Activated CD8-positive, alpha-beta memory T cell treated with anti-CD3 and anti-CD28 coated beads for 36 hours (primary cell): ENCODE measurements around the gene KLHL40. TPM values are rescaled to one million over a fixed set of nuclear protein-coding genes. Genes with fewer than 3 reads are reported as not detected.

Experiments used
- CTCF ChIA-PET: fragments of 350-600 bp; sonication (Branson Sonifier 250); formaldehyde crosslinking; loops from one replicate; lab custom pipeline; 2021; ENCODE audit warnings: antibody characterized with exemption; lab: Charles Lee
- POLR2A ChIA-PET: fragments of 350-600 bp; sonication (Branson Sonifier 250); formaldehyde crosslinking; loops from one replicate; lab custom pipeline; 2021; ENCODE audit warnings: antibody characterized with exemption; lab: Charles Lee
- total RNA-seq, 2 experiments: library from RNA; stranded (reverse); gene quantifications; one replicate each; pipeline ENCODE4 v1.2.3, GENCODE V29; 2021

Gene KLHL40
- total RNA-seq, 2 experiments from 2014 or later, result not detected

DNA sequence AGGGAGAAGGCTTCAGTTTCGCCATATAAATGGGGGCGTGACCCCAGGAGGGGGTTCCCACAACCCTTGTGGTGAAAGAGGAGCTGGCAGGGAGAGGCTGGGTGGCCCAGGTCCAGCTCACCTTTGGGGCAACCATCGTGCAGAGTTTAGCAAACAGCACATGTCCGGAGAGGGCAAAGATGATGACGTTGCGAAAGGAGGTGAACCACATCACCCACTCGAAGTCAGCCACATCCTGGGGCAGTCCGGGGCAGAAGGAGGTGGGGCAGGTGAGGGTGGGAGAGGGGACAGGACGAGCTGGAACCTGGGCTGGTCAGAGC is 13.5 kb downstream of the KLHL40 start:
- ChIA-PET CTCF (interaction anchor here (0.8 to 1.2 kb wide), 2 partner anchors 10 to 20 kb away, joined by 3 read pairs; no protein-coding TSS in a partner anchor), POLR2A (no interaction called here)

DNA sequence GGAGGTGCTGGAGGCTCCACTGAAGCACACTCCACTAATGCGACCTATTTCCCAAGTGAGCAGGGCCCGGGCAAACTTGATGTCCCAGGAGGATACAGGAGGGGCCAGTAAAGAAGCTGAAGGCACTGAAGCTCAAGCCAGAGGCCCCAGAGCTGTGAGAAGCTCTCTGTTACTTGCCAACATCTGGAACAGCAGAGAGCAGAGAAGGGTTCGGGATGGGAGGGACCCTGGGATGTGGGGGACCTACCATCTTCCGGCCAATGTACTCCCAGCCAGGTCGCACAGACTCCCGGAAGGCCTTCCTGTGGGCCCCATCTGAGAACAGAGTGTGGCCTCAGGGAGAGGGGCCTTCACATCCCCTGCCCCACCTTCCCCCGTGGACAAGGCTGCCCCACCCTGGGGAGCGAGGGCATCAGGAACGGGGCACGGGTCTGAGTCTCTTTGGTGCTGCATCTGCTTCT is 14.2 kb downstream of the KLHL40 start:
- ChIA-PET CTCF (interaction anchor here (0.5 to 1.2 kb wide), 3 partner anchors 11 to 111 kb away, joined by 3 read pairs; no protein-coding TSS in a partner anchor), POLR2A (no interaction called here)

DNA sequence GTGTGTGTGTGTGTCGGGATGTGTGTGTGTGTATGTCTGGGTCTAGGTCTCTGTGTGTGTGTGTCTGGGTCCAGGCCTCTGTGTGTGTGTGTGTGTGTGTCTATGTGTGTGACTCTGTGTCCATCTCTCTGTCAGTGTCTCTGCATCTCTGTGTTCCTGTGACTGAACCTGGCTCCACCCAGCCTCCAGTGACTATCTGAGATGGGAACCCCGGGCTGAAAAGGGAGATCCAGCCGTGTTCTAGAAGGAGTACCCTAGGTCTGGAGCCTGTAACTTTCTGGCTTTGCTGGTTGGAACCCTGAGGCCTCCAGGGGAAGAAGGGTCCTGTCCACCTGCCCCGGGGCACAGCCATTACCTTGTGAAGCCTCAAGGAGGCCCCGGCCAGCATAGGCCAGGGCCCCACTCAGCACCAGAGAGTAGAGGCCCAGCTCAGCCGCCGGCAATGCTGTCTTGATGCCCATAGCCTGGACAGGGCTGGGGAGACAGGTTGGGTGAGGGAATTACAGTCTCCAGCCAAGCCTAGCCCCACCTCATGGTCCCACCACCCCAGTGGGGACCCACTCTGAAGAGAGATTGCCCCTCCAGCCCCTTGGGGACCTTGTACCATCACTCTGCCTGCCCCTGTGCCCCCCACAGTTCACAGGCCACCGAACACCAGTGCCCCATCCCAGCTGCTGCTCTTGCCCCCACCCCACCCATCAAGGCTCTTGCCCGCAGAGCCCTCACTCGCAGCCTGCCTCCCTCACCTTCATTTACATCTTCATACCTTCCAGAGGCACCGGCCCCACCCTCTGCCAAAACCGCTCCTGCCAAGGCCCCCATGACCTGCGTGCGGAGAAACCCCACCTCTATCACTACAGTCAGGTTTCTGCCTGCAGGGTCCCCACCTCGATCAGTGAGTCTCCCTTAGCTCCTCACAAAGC is 15.3 kb downstream of the KLHL40 start:
- ChIA-PET CTCF (no interaction called here), POLR2A (no interaction called here)

DNA sequence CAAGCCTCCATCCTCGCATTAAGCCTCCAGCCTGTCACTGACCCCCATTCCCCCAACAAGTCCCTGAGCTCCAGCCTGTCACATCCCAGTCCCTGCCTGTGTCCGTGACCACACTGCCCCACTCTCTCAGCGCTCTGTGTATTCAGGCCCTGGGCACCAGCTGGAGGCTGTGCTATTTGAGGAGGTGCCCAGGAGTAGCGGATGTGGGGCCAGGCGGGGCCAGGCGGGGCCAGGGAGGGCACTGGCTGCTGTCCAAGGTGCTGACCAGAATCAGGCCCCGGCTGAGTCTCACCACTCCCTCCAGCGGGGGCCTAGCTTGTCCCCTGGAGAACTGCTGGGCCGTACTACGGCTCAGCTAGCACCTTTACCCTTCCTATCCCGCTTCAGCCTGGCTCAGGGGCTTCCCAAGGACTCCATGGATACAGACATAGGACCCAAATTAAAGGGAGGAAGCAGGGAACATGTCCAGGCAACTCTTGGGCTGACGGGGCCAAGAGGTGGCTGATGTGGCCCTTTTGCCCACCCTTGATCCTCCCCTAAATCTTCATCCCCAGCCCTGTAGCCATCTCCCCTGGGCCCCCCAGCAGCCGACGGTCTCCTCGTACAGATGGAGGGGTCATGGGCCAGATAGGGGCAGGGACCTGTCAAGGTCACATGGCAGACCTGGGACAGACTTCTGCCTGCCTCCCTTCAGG is 16.2 kb downstream of the KLHL40 start:
- ChIA-PET POLR2A (no interaction called here), CTCF (interaction anchor here (0.6 kb wide), 1 partner anchor 1908 kb away, joined by 5 read pairs; no protein-coding TSS in a partner anchor)

DNA sequence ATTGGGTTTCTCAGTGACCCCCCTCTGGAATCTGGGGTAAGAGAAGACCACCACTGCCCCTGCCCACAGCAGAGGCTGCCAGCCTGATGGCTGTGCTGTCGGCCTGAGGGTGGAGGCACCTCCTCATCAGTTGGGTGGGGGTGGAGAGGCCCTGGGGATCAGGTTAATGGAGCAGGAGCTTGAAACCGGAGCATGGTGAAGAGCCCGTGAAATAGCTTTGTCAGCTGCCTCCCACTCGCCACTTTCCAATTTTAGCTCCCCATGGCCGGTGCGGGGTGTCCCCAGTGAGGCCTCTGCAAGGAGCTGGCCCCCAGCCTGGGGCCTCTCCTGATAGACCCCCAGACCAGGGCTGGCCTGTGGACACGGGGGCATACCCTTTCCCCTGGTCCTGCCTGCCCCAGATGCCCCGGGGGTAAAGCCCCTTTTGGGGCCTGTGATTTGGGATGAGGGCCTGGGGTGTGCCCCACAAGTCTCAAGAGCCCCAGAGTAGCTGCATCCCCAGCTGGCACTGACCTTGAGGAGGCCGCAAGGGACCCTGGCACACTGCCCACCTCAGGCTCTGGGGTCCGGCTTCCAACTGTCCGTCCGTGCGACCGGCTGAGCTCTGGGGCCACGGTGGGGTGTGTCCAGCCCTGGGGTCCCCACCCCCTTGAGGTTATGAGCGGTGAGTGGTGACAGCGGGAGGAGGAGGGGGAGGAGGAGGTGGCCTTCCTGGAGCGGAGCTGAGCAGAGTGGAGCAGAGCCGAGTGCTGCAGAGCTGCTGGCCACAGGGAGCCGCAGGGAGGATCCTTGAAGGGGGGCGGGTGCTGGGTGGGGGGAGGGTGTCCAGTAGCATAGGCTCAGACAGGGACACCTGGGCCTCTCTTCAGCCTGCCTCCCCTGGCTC is 17.0 kb downstream of the KLHL40 start, which contains the start of gene HHATL:
TSS of gene HHATL (minus strand) at position 733 of the 886 bp plus-strand sequence. CDS start 1,972 bp downstream, outside the sequence.
- ChIA-PET CTCF (interaction anchor here (0.6 kb wide), 1 partner anchor 1907 kb away, joined by 5 read pairs; no protein-coding TSS in a partner anchor), POLR2A (no interaction called here)

DNA sequence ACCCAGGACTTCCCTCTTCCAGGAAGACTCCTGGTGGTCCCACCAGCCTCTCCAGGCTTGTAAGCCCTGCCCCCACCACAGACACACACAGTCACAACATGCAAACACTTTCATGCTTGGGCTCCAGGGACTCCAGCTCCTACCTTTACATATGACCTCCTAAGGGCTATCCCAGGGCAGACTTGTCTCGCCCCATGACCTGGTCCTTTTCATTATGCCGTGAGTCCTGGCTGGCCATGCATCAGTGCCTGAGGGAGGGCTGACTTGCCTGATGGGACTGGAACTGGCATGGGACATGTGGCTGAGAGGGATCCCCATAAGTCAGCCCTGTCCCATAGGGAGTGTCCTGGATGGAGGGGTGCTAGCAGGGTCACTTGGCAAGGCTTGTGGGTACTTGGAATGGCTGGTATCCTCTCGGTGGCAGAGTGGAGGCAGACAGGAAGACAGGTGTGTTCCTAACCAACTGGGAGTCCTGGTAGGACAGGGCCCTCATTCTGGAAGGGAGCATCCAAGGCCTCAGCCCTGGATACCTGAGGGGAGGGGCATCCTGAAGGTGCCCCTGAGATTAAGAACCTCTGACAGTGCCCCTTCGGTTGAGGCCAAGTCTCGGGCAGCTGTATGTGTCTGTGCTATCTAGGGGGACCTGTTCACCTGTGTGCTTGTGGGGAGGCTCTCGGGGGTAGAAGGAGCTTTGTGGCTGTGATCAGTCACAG is 17.8 kb downstream of the KLHL40 start:
- CTCF ChIA-PET, result no interaction called here
- POLR2A ChIA-PET, result no interaction called here

DNA sequence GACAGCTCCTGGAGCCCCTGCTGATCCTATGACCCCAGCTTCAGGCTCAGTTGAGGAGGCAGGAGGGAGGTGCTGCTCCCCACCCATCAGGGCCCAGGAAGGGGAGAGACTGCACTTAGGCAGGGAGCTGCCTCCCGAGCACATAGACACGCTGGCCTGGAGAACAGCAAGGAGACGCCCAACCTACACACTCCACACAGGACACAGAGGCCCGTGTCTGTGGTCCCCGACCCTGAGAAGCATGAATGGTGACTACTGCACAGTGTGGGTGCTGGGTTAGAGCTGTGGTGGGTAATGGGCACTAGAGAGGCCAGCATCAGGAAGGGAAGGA is 18.3 kb downstream of the KLHL40 start:
- ChIA-PET CTCF (no interaction called here), POLR2A (no interaction called here)

DNA sequence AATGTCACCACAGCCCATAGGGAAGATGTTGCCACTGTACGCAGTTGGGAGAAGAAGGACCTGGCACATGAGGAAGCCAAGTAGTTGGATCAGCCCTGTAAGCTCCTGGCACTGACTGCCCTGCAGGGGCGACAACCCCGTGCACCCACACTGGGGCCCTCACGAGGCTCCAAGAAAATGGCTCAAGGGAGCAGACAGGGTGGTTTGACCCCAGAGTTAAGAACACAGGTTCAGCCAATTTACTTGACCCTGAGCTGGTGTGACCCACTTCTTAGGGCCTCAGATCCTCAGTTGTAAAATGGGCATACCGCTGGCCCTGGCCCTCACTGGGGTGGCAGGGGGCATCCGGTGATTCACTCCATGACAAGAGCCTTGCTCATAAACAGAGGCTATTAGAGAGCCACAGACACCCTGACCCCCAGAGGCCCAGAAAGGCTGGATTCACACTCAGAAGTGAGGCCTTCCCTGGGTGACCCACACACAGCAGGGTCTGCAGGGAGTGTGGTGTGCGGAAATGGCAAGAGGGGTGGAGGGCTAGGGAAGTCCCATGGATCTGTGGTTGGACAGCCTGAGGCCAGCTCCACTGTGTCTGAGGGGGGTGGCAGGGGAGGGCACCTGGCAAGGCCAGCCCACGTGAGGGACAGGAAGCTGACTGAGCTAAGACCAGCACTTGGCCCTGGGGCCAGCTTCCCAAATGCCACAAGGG is 19.0 kb downstream of the KLHL40 start:
- CTCF ChIA-PET, result no interaction called here

DNA sequence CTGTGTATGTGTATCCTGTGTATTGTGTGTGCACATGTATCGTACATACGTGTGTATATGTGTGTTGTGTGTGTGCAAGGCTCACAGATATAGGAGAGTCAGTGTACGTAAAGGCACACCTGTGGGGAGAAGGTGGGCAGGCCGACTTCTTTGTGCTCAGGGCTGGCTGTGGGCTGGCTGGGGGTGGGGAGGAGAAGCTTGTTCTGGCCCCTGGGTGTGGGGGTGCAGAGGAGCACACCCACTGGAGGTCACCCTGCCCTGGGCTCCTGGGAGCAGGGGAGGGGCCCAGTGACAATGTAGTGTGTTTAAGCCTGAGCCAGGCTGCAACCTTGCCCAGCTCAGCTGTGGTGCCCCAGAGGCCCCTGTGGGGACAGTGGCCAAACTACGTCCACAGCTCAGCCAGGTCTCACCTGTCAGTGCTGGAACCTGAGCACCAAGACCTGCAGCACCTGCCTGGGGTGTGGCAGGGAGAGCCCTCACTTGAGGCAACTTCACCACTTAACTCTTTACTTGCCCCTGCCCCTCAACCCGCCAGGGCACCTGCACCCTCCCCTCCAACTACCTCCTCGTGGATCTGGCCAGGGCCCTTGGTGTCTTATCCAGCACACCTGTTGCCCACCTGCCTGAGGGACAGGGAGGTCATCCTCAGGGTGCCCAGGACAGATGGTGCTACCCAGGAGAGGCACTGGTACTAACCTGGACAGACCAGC is 19.9 kb downstream of the KLHL40 start:
- ChIA-PET POLR2A (no interaction called here), CTCF (no interaction called here)

More for the DNA sequence above, 19.0 kb downstream of the KLHL40 start:
- POLR2A ChIA-PET, result no interaction called here

DNA sequence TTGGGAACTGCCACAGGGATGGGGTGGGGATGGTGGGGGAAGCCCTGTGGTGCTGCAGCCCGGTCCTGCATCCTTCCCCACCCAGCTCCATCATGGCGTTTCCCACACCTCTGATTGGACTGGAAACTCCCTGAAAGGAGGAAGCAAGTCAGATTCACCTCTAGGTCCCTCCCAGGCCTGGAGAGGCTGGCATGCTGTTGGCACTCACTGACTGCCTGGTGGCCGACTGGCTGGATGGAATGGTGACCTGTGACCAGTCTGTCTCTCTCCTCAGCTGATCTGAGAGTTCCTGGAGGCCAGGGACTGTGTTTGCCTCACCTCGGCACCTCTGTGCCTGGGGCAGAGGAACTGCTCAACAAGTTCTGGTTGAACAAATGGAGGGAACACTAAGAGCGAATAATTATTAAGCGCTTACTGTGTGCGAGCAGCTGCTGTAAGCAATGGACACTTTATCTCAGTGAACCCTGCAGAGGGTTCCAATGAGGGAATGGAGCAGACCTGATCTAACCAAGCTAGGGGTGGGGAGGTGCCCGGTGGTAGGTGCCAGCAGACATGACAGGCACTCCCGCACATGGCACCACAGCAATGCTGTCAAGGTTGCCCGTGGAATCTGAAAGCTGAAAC is 20.7 kb downstream of the KLHL40 start:
- ChIA-PET POLR2A (no interaction called here), CTCF (no interaction called here)

DNA sequence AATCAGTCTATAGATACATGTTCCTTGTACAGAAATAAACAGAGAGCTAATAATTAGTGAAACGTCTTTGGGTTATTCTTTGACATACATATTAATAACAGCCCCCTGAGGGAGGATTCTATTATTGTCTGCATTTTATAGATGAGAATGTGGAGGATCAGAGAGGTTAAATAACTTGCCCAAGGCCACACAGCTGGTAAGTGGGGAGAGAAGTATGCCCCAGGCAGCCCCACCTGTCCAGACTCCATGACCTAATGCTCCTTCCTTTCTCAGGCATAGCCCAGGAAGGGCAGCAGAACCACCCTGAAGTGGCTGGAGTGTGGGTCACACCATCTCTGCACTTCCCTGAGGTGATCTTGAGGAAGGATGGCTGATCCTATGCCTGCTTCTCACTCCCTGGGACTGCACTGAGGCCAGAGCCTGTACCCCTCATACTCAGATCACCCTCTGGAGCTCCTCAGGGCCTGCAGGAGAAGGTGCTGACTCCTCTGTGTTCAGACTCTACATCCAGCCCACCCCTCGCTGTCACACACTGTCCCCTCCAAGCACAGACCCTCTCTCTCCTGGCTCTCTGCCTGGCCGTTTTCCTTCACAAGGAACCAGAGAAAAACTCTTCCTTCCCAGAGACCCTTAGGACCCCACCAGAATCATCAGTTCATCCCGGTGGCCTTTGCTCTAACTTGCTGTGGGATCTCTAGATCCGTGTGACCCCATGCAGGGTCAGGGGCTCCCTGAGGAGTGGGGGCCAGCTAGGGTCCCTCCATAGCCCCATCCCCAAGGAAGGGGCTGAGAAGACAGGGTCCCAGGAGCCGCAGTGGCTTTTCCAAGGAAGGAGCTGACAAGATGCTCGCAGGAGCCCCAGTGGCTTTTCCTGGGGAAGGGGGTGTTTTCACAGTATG is 21.6 kb downstream of the KLHL40 start:
- CTCF ChIA-PET, result no interaction called here
- POLR2A ChIA-PET, result no interaction called here

DNA sequence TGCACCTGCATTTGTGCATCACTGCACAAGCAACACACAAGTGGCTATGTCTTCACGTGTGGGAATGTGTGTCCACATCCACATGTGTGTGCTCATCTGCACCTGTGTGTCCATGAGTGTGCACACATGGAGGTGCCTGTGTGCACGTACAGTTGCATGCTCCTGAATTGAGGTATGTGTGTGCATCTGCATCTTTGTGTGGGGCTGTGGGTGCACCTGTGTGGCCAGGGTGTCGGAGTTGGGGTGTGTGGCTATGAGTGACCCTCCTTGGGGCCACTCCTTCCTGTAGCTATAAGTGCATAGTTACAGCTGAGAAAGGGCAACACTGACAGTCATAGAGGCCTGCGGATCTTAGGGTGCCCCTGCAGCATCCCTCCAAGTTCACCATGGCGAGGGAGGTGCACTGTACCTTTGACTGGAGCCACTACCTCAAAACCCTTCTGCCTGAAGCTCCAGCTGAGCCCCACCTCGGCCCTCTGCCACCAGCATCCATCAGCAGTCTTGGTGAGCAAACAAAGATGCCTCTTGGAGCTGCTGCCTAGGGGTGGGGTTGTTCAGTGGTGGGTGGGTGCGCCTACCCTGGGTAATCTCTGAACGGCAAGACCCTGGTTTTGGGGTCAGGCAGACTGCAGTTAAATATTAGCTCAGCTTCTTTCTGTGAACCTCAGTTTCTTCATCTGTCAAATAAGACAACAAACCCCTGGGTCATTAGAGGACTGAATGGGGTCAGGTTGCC is 22.5 kb downstream of the KLHL40 start:
- ChIA-PET POLR2A (no interaction called here), CTCF (no interaction called here)

DNA sequence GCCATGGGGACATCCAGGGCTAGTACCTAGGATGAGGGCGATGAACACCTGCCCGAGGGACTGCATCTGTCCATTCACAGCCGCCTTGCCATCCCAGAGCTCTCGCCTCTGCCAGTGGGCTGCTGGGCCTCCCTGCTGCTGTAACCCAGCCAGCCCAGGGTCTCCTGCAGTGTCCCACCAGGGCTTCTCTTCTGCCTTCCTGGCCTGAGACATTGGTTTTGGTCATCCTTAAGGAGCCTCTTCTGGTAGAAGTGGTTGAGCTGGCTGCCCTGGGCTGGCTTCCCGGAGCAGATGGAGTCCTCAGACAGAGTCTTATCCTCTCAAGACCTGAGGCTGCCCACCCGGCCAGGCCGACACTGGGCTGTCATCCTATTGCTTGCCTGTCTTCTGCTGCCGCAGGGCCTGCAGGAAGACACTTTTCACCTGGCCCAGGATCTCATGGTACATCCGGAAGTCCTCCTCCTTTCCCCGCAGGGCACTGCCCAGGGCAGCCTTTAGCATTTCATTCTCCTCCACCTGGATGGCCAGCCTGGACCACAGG is 23.3 kb downstream of the KLHL40 start:
- POLR2A ChIA-PET, result no interaction called here

DNA sequence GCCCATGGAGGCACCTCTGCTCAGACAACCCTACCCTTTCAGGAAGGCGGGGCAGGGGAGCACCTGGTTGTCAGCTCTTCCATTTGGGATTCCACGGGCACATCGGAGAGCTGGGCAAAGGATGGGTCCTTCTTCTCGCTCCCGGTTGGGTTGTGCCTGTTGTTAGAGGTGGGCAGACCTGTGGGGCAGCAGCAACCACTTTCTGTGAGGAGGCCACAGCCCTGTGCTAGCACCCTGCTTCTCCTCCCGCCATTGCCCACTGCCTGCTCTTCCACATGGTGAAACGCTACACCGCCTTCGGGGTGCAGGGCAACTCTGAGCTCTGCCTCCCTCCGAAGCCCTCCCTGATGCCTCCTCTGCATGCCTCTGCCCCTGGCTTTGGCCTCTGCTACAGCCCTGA is 24.3 kb downstream of the KLHL40 start:
- CTCF ChIA-PET, result interaction anchor here (0.6 kb wide), 1 partner anchor 97 kb away, joined by 3 read pairs; no protein-coding TSS in a partner anchor
- POLR2A ChIA-PET, result interaction anchor here (0.7 kb wide), 1 partner anchor 19 kb away, joined by 4 read pairs; no protein-coding TSS in a partner anchor

More for the DNA sequence above, 23.3 kb downstream of the KLHL40 start:
- CTCF ChIA-PET, result no interaction called here
